Measurements from ENCODE around the gene AGAP1.

Gene AGAP1

DNA sequence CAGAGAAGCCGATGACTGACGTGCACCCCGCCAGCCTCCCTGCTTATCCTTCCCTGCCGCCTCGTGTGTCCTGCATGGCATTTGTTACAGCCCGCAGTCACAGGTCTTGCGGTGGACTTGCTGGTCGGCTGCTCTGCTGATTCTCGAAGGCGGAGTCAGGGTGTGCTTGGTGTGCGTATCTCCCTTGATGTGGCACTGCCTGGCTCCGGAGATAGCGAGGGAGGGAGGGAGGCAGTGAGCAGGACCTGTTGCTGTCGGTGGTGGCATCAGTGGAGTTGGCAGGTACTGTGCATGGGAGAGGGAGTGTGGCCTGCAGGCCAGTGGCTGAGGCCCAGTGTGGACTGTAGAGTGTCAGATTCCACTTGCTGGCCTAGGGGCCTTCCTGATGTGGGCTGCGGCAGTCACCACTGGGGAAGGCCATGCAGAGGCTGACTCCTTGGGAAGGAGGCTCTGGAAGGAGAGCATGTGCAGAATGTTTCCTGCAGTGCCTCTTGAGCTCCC, 198.9 kb downstream of the AGAP1 start:
- DNase-seq (ENCODE audit: extremely low spot score), result no peak
- TF ChIP-seq, protein P1, sequence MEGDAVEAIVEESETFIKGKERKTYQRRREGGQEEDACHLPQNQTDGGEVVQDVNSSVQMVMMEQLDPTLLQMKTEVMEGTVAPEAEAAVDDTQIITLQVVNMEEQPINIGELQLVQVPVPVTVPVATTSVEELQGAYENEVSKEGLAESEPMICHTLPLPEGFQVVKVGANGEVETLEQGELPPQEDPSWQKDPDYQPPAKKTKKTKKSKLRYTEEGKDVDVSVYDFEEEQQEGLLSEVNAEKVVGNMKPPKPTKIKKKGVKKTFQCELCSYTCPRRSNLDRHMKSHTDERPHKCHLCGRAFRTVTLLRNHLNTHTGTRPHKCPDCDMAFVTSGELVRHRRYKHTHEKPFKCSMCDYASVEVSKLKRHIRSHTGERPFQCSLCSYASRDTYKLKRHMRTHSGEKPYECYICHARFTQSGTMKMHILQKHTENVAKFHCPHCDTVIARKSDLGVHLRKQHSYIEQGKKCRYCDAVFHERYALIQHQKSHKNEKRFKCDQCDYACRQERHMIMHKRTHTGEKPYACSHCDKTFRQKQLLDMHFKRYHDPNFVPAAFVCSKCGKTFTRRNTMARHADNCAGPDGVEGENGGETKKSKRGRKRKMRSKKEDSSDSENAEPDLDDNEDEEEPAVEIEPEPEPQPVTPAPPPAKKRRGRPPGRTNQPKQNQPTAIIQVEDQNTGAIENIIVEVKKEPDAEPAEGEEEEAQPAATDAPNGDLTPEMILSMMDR (IDR thresholded peaks at IDR 0.05; ENCODE audit: control extremely low read depth, extremely low read depth, low read depth, missing control alignments), result no peak
- ChIA-PET POLR2A (no interaction called here), CTCF (no interaction called here)

DNA sequence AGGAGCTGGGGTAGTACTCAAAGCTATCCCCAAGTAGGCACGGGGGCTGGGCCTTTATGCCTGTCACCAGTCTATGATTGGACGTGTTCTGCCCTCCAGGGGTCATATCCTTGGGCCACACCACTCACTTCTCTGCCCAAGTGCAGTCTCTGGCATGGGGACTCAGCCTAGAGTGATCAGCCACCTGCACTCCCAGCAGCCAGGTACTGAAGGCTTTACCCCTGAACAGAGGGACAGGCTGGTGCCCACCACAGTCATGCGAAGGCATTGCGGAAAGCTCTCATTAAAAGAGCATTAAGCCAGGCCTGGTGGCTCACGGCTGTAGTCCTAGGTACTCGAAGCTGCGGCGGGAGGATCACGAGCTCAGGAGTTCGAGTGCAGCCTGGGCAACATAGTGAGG, 199.4 kb downstream of the AGAP1 start:
- POLR2A ChIA-PET, result no interaction called here
- no peak for DNase-seq (ENCODE audit: extremely low spot score)
- TF ChIP-seq, protein P1 (IDR thresholded peaks at IDR 0.05; ENCODE audit: control extremely low read depth, extremely low read depth, low read depth, missing control alignments), result no peak
- CTCF ChIA-PET, result no interaction called here

DNA sequence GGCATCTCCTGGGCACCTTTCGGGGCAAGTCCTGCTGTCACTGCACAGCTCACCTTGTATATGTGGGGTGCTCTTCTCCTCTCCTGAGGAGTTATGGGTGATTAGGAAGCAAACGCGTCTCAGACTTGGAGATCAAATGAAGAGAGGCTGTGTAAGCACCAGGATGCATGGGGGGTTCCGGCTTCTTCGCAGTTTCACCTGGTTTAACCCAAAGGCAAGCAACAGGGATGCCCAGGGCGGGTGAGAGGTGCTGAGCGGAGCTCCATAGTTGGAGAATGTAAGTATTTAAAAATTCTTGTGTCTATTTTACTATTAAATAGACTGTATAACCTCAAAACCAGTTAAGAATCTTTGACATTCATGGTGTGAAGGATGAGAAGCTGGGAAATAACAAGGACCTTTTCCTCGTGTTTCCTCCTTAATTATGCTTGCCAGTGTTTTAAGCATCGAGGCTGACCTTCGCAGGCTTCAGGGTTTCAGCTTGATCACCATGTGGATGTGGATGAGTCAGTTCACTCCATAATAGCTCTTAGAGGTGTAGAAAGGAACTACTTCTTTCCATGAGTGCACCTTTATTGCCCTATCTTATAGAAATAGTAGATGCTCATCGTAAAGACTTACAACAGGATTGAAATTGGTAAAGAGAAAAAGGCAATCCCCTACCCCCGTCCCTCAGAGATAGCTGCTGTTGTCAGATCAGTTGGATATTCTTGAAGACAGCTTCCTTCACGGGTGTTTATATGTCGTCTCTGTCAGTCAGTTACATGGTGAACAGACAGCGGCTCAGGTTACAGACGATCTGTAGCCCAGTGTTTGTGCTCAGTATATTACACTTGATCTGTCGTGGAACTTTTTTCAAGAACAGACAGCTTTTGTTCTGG, 201.1 kb downstream of the AGAP1 start:
- CTCF ChIA-PET, result interaction anchor here (1.6 kb wide), 1 partner anchor 14 kb away, joined by 4 read pairs; no protein-coding TSS in a partner anchor
- POLR2A ChIA-PET, result no interaction called here
- DNase-seq (ENCODE audit: extremely low spot score), result no peak
- TF ChIP-seq, protein P1 (IDR thresholded peaks at IDR 0.05; ENCODE audit: control extremely low read depth, extremely low read depth, low read depth, missing control alignments), result no peak

DNA sequence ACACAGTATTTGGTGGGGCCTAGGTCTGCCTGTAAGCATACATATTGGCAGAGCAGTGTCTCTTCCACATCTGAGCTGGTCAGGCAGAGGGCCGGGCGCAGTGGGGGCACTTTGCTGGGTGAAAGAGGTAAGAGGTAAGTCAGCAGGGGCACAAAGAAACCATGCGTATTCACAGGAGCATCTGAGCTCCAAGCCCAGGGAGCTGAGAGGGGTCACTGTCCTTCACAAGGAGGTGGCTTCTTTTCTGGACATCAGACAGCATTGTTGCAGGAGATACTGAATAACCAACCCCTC, 201.7 kb downstream of the AGAP1 start:
- TF ChIP-seq, protein P1 (IDR thresholded peaks at IDR 0.05; ENCODE audit: control extremely low read depth, extremely low read depth, low read depth, missing control alignments), result no peak
- DNase-seq (ENCODE audit: extremely low spot score), result no peak
- ChIA-PET POLR2A (no interaction called here), CTCF (interaction anchor here (1.6 kb wide), 1 partner anchor 13 kb away, joined by 4 read pairs; no protein-coding TSS in a partner anchor)

DNA sequence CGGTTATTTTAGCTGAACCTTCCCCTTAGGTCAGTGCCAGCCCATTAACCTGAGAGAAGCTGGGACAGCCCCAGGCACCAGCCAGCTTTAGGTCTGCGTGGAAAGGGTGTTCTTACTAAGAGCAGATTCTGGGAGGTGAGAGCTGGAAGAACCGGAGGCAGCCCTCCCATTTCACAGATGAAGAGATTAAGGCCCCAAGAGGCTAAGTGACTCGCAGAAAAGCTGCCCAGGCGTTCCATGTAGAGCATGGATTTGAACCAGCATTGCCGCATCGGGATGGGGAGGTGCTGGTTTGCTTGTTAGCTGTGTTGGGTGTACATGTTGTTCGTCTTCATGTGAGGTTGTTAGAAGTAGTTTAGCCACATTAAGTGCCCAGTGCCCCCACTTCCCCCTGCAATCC, 203.2 kb downstream of the AGAP1 start:
- CTCF ChIA-PET, result interaction anchor here (0.8 to 1.2 kb wide), 2 partner anchors 34 to 483 kb away, joined by 3 read pairs; no protein-coding TSS in a partner anchor
- TF ChIP-seq, protein P1 (IDR thresholded peaks at IDR 0.05; ENCODE audit: control extremely low read depth, extremely low read depth, low read depth, missing control alignments), result no peak
- DNase-seq (ENCODE audit: extremely low spot score), result no peak
- POLR2A ChIA-PET, result no interaction called here

DNA sequence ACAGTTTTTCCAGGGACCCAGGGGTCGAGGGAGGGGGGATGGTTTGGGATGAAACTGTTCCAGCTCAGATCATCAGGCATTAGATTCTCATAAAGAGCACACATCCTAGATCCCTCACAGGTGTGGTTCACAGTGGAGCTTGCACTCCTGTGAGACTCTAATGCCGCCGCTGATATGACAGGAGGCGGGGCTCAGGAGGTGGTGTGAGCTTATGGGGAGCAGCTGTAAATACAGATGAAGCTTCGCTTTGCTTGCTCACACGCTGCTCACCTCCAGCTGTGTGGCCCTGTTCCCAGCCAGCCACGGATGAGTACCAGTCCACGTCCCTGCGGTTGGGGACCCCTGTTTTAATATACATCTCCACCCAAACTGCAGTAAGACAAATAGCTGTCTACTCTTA, 204.2 kb downstream of the AGAP1 start:
- POLR2A ChIA-PET, result interaction anchor here (0.6 kb wide), 1 partner anchor 1046 kb away, joined by 5 read pairs; no protein-coding TSS in a partner anchor
- CTCF ChIA-PET, result interaction anchor here (1.3 to 1.8 kb wide), 3 partner anchors 9 to 75 kb away, joined by 3 to 6 read pairs (median 4); no protein-coding TSS in a partner anchor
- no peak for DNase-seq (ENCODE audit: extremely low spot score)
- TF ChIP-seq, protein P1 (IDR thresholded peaks at IDR 0.05; ENCODE audit: control extremely low read depth, extremely low read depth, low read depth, missing control alignments), result no peak

All from GM10248 (cell line).